ENCODE measurements around the gene TMEM182.

GRCh38 chr2:102749938-102750337, 11.9 kb upstream of the TMEM182 start:
- TF ChIP-seq CTCF (IDR thresholded peaks at IDR 0.05) (no peak), POLR2A (IDR thresholded peaks at IDR 0.05) (no peak)

All from adrenal gland (tissue), 5 donors.